Hepatocyte (in vitro differentiated cells): Measurements from ENCODE around the gene CRY1.

ENCODE experiments used
- EZH2 ChIP-seq: fragments of 200-600 bp; sonication (generic); IDR thresholded peaks from 2 replicates; pipeline ENCODE4 v1.6.1; 2016; ENCODE audit warnings: antibody characterized with exemption, mild to moderate bottlenecking, borderline replicate concordance
- EZH2phosphoT487 ChIP-seq: fragments of 200-600 bp; sonication (generic); IDR thresholded peaks from one replicate; pipeline ENCODE4 v1.6.1; 2018; ENCODE audit warnings: antibody characterized with exemption, mild to moderate bottlenecking, low read depth, moderate library complexity; ENCODE audit not compliant: unreplicated experiment, severe bottlenecking
- TF ChIP-seq, protein P1 (sequence below): fragments of 200-600 bp; sonication (generic); IDR thresholded peaks from 2 replicates; pipeline ENCODE4 v1.5.1; 2016; ENCODE audit warnings: antibody characterized with exemption, mild to moderate bottlenecking; ENCODE audit not compliant: poor library complexity

DNA sequence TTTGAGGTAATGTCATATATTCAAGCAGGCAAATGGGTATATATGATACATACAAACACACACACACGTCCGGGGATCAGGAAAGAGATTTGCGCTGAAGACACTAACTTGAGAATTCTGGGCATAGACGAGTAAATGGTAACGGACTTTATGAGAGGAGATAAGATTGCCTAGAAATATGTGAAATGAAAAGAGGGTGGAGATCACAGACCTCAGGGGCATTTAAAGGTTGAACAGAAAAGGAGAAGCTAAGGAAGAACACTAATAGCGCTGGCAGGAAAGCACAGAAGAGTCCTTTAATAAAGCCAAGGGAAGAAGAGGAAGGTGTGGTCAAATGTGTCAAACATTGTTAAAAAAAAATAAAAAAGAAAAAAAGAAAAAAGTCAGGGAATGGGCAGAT, 13.1 kb downstream of the CRY1 start:
- TF ChIP-seq, protein P1, sequence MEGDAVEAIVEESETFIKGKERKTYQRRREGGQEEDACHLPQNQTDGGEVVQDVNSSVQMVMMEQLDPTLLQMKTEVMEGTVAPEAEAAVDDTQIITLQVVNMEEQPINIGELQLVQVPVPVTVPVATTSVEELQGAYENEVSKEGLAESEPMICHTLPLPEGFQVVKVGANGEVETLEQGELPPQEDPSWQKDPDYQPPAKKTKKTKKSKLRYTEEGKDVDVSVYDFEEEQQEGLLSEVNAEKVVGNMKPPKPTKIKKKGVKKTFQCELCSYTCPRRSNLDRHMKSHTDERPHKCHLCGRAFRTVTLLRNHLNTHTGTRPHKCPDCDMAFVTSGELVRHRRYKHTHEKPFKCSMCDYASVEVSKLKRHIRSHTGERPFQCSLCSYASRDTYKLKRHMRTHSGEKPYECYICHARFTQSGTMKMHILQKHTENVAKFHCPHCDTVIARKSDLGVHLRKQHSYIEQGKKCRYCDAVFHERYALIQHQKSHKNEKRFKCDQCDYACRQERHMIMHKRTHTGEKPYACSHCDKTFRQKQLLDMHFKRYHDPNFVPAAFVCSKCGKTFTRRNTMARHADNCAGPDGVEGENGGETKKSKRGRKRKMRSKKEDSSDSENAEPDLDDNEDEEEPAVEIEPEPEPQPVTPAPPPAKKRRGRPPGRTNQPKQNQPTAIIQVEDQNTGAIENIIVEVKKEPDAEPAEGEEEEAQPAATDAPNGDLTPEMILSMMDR: no peak
- no peak for TF ChIP-seq EZH2
- TF ChIP-seq EZH2phosphoT487: no peak
